HG03520 (cell line): ENCODE data around the gene AFF1.
"Not testable (repeated sequence)": the region's sequence is repeated elsewhere in the genome, so short reads cannot be mapped to it uniquely, and the experiment has no call there.

Experiments
- ATAC-seq: cut with Tn5 transposase; IDR thresholded peaks from one replicate; pipeline ENCODE4 v1.9.1; 2021; ENCODE audit warnings: mild to moderate bottlenecking, moderate library complexity; ENCODE audit not compliant: unreplicated experiment

Gene AFF1

DNA sequence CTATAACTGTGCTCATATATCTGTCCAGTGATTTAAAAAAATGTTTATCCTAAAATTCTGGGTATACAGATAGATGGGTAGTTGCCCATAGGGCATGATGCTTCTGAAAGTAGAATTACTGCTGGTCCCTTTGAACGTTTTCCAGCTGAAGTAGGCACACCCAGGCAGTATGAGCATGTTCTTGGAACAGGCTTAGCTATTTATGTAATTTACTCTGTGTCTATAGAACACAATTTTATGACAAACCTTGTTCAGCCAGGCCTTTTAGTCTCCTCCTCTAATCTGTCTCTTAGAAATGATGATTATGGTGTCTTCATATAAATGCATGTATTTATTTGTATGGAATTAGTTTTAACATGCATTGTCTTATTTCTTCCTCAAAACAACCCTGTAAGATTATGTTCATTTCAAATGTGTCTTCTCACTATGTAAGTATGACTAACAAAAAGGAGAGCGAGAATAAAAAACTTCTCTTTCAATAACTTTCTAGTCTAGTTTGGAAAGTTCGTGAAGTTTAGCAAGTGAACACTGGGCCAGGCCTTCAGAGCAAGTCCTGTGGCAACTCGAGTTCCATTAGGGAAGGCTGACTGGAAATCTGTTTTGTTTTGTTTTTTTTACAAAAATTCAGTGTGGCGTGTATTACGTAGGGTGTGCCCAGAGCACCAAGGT is 142.0 kb downstream of the AFF1 start:
- no peak for ATAC-seq

DNA sequence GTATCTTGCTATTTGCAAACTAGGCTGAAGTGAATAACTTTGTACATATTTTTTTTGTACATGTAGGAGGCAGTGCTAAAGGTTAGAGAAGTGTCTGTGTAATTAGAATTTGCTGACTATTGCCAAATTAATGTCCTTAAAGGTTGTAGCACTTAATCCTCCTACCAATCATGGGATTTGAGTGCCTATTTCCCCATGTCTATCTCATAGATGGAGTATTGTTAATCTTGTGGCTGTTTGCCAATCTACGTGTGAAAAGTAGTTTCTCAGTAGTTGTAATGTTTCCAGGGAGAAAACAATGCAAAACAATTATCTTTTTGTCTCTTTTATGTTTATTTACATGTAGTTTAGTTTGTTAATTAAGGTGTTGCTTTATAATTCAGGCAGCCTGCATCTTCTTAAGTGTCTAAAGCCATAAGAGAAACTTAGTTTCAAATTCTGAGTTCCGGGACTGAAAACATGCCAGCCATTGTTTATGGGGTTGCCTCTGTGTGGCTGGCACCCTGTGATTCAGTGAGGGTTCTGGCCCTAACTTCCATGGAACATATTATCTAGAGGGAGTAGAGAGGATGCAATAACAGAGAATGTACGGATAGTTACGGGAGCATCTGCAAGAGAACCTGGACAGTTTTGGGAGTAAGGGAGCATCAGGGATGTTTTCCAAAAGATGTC is 143.2 kb downstream of the AFF1 start:
- ATAC-seq, result no peak

DNA sequence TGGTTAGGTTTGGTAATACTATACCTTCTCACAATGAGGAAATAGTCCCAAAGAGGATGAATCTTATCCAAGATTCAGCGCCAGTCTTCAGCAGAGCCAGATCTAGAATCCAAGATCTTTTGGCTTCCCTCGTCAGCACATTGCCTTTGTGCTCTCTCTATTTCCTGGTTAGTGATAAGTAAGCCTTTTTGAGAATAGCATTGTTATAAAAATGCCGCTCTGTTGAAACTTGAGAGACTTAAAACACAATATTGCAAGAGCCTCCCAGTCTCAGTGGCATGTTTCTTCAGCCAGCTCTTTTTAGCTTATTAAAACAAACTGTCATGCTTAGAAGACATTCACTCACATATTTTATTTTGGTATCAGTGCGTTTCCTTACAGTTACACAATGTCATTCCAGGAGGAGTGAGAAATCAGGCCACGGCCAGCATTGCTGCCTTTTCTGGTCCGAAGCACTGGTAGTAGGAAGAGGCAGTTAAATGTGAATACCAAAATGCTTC is 144.2 kb downstream of the AFF1 start:
- ATAC-seq, result no peak

DNA sequence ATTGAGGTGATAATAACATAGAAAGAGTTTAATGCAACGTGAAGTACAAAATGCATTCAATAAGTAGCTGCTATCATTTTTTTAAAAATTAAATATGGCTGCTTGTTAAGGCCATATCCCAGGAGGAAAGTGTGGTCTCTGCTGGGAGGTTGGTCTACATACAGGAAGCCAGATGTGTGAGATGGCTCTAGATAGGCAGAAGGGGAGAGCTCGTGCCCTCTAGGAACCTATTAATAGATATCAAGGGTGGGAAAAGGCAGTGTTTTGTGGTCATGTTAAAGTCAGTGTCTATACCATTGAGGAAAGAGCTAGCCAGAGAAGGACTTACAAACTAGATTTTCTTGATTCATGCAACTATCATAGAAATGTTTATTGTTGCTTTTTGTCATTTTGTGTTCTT is 145.2 kb downstream of the AFF1 start:
- ATAC-seq, result no peak

DNA sequence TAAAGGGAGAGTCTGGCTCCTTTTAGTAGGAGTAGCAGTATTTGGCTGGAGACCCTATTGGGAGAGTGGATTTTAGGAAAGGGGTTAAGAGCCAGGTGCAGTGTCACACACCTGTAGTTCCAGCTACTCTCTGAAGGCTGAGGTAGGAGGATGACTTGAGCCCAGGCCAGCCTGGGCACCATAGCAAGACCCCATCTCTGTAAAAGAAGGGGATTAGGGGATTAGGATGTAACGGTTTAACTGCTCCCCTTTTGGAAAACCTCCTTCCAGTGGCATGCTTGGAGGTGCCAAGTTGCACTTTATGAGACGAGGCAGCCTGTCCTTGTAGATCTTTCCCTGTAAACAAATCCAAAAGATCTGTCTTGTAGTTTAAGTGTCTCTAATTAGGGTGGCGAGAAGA is 145.7 kb downstream of the AFF1 start:
- no peak for ATAC-seq

DNA sequence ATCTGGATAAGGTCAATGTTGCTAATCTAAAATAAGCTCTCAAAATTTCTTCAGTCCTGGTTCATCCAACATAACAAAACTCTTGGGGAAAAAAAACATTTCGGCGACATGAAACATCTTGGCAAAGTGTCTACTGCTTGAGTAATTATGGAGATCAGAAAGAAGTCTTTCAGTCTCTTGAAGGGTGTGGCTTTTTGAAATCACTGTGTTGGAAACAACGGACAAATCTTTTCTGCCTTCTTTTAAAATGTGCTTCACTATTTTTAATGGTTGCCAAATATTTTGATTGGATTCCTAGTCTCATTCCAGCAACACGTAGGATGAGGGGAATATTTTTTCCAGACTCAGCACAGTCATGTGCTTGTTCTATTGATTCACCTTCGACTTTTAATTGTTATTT is 147.0 kb downstream of the AFF1 start:
- no peak for ATAC-seq

DNA sequence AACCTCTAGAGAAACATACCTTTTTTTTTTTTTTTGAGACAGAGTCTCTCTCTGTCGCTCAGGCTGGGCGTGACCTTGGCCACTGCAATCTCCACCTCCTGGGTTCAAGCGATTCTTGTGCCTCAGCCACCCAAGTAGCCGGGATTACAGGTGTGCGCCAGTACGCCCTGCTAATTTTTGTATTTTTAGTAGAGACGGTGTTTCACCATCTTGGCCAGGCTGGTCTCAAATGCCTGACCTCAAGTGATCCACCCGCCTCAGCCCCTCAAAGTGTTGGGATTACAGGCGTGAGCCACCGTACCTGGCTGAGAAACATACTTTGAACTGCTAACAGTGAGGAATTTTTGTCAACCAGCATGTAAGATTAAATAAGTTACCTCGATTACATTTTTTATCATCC is 150.9 kb downstream of the AFF1 start:
- ATAC-seq, result not testable (repeated sequence)

DNA sequence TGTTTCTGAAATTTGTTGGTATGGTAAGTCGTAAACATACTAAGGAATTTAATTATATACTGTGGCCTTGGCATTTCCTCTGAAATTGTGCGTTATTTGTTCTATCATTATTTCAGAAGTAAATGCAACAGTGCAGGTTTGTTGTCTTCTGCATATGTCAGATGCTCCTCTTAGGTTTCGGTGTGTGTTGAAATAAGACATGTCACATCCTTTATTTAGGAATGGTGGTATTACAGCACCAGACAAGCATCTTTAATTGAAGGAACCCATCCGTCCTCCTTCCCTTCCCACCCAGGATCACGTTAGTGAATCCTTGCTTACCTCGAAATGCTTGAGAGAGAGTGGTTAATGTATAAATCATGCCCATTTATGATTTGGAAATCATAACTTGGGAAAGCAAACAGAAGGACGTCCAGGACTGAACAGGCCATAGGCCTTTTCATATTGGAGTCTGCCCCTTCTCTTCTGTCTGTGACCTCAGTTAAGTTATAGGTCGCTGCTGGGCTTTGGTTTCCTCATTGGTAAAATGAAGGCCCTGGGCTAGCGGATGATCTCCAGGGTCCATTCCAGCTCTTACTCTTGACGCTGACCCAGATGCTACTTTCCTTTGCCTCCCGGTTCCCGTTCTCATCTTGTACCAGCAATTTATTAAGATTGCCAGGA is 151.5 kb downstream of the AFF1 start:
- no peak for ATAC-seq

DNA sequence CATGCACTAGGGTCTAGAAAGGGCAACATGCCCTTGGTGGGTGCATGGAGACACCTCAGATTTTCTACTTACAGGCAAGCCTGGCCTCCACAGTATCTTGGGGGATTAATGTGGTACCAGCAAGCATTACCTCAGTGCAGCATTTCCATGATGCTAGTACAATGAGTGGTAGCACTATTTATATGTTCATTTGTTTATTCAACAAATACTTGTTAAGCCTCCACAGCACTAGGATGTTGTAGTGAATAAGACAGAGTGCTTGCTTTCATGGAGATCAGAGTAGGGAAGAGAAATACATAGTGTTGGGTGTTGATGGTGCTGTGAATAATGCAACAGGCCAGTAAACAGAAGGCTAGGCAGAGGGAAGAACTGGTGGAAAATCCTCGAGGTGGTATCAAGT is 152.2 kb downstream of the AFF1 start:
- ATAC-seq, result no peak

DNA sequence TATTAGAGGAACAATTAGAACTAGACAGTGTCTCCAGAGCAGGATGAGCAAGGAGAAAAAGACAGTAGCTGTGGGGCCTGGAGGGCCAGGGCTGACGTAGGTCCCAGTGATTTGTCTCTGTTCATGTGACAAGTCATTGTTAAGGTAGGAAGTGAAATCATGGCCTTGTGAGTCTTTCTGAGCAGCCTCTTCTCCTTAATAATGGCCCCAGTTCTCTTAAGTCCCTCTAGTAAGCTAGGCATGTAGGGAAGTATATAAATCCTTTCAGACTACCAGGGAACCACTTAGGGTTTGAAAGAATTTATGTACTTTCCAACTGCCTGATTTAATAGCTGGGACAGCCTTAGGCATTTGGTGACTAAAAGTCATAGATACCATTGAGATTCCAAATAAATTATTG is 152.6 kb downstream of the AFF1 start:
- ATAC-seq, result no peak

DNA sequence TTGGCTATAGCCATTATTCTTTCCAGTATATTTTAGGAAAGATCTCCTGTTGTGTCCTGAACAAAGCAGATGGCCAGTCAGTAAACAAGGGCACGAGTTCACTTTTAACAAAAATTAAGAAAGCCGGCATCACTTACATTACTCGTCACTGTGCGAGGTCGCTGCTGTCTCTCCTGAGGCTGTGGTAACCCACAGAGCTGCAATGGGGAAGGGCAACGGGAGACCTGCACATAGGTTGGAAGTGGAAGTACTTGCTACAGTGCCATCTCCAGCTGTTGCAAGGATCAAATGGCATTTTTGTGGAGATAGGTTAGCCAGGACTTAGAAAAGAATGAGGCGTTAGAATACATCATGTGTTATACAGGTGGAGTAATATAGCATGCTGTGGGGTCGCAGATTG is 153.4 kb downstream of the AFF1 start:
- ATAC-seq, result no peak

DNA sequence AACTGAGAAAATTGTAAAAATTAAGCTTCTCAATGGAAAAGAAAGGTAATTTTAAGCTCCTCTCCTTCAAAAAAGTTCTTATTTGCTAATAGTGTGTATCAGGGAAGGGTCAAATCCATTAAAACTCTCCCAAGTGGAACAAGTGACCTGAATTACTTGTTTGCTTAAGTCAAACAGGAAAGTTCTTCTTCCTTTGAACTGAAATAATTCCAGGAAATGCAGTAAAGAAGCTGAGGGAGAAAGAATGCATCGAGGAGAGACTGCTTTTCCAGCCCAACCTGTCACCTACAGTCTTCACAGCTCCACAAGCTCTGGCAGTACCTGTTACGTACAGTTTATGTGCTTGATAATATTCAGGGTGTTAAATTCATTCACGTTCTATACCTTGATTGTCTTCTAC is 154.6 kb downstream of the AFF1 start:
- ATAC-seq, result no peak

DNA sequence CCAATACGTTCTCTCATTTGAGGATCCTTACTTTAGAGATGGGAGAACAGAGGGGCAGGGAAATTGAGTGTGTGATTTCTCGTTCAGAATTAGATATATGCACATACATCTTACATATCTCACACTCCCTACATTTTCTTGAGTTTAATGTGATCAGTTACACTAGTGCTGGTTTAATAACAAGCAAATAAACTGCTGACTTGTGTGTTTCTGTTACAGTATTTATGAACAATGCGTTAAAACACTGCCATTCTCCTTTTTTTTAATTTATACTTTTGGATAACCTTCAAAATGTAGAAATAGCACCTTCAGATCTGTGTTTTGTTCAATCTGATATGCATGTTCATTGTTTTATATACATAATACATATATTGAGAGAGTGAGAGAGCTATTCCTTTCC is 155.5 kb downstream of the AFF1 start:
- no peak for ATAC-seq

DNA sequence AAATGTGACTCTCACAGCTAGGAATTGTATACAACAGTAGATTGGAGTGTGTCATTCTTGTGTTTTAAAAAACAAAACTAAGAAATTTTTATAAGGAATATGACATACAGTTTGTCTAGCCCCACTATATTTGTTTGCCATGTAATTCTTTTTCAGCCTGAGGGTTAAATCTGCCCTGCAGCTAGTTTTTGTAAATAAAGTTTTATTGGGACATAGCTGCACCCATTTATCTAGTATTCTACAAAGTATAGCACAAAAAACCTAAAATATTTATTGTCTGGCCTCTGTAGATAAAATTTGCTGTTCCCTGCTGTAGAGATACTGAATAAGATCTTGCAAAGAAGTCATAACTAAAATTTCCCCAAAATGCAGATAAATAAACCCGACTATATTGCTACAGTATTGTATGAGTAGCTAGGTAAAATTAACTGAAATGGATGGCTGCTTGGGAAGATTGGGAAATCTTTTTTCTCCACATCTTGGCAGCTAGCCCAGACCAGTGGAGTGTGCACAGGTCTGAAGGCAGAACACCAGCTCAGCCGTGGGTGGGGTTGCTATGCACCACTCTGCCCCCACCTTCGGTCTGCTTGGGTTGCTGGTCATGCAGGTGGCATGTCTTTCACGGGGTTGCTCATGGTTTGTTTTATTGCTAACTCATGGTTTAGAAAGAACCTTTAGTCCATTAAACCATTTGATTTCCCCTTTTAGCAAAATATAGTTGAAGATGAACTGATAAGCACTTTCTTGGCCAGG is 157.8 kb downstream of the AFF1 start:
- no peak for ATAC-seq

DNA sequence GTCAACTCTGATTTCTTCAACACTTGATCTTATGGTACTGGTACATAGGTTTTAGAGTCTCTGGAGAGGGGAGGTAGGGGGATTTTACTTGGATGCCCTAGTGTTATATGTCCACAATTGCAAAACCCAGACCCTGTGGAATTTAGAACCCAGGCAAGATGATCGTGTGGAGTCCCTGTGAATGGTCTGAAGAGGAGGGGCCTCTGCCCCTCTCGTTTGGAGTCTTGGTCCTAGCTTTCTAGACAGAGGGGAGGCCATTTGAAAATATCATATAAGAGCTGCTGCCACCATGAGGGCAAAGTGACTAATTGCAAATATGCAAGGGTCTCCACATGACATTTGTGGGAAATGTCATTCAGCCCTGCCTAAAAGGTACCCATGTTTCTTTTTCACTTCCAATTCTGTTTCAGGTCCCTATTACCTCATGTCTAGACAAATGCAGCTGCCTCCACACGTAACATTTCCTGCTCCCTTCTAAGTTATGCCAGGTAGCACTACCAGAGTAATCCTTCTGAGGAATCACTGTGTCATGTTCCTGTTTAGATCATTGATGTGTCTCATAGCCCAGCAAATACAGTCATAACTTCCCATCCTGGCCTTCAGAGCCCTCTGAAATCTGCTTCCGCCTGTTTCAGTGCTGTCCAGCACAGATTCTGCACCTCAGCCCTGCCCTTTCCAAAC is 158.8 kb downstream of the AFF1 start:
- ATAC-seq, result peak; percentile 70

DNA sequence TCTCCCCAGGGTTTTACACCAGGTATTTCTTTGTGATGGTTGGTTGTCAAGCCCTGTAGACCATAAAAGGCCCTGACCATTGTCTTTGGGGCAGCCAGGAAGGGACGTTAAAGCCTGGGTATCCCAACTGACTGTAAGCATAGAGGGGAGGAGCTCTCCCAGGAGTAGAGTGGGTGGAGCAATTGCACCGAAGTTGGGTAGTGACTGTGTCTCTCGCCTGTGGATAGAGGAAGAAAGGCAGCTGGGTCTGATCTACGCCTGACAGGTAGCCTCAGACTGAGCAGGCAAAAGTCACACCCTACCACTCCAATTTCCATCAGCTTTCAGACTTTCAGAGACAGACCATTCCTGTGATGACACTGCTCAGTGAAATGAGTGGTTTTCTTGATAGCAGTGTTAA is 162.3 kb downstream of the AFF1 start:
- no peak for ATAC-seq

DNA sequence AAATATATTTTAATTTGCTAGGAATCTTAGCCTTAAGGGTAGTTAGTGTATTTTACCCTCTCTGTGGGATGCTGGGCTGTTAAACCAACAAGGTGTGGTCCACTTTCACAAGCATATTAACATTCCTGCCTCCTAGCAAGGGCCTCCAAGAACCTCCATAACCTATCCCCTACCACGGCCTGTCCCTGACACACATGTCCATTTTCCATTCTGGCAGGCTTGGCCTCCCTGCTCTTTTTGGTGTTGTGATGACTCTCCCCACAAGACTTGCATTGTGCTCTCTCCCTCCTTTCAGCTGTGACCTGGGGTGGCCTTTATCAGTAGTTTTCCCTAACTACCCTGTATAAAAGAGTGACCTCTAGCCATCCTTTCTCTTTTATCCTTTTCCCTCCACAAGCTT is 165.4 kb downstream of the AFF1 start:
- ATAC-seq, result no peak

DNA sequence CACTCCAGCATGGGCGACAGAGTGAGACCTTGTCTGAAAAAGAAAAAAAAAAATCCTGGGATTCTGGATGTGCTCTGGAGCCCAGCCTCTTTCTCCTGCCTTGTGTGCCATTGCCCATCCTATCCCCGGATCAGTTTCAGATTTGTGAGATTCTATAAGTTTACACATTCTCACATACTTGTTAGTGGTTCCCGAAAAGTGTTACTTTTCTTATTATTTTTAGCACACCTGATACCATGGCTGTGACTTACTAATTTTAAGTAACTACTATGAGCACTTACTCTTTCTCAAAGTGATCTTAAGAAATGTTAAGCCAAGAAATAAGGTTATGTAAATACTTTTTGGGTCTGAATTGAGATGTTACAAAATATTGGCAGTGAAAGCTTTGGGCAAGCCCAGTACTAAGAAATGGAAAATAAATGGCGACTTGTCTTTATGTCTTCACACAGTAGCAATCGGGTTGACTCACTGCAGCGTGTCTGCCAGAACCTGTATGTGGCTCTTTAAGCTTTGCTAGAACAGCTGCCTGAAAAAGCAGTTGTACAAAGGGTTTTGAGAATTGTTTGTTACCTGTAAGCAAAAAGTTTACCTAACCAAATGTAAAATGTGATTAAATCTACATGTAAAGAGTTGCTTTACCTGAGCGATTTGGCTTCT is 166.9 kb downstream of the AFF1 start:
- ATAC-seq, result no peak

DNA sequence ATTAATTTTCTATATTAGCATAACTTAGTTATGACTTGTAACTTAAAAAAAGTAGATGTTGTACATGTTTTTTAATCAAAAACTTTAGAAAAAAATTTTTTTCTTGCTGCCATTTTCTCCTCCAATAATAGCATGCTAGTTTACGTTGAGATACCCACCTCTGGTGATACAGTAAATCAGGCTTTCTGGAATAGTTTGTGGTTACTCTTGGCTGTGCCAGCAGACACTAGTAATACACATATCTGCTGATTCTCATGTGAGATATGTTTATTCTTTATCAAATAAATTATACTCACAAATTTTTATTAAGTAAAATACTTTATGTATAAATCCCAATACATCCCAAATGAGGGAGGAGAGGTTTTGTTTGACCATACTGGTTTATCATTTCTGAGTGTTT is 168.3 kb downstream of the AFF1 start:
- no peak for ATAC-seq

DNA sequence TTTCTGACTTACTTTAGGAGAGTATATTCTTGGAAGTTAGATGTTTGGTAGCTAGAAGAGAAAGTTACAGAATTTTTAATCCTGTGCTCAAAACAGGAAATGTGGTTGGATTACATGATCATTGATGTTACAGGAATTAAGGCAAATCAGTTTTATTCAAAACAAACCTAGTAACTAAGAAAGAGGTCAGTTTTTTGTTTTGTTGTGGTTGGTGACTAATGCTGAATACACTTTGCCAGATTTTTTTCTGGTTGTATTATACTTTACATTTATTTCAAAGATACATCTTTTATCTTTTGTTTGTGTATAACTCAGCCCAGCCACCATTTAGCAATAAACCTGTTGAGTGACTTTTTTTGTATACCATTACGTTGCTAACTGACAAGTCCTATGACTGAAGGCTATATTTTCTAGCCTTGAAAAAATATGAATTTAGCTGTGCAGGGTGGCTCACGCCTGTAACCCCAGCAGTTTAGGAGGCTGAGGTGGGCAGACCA is 168.9 kb downstream of the AFF1 start:
- no peak for ATAC-seq
